Activated CD8-positive, alpha-beta T cell treated with anti-CD3 and anti-CD28 coated beads for 36 hours (primary cell): ENCODE data around the gene FABP1. TPM values are rescaled to one million over a fixed set of nuclear protein-coding genes. Genes with fewer than 3 reads are reported as not detected.

Experiments
- ATAC-seq: fragments of 200-7000 bp; cut with Tn5 transposase; one replicate; pipeline ENCODE4 v1.10.0; 2021; ENCODE audit warnings: mild to moderate bottlenecking, moderate library complexity
- CTCF ChIA-PET: fragments of 350-600 bp; sonication (Branson Sonifier 250); formaldehyde crosslinking; loops from one replicate; lab custom pipeline; 2021; ENCODE audit warnings: antibody characterized with exemption; lab: Charles Lee
- POLR2A ChIA-PET: fragments of 350-600 bp; sonication (Branson Sonifier 250); formaldehyde crosslinking; loops from one replicate; lab custom pipeline; 2021; ENCODE audit warnings: antibody characterized with exemption; lab: Charles Lee
- DNase-seq: peaks from one replicate; pipeline ENCODE4 v3.0.0-alpha.2; 2020
- H3K27ac Mint-ChIP-seq: one replicate; pipeline ENCODE4 v1.8.0; 2021; ENCODE audit warnings: mild to moderate bottlenecking, mixed read lengths
- H3K27me3 Mint-ChIP-seq: one replicate; pipeline ENCODE4 v1.8.0; 2021; ENCODE audit warnings: mixed read lengths
- H3K36me3 Mint-ChIP-seq: one replicate; pipeline ENCODE4 v1.8.0; 2021; ENCODE audit warnings: low read depth, mixed read lengths
- H3K4me1 Mint-ChIP-seq: one replicate; pipeline ENCODE4 v1.8.0; 2021; ENCODE audit warnings: low read depth, mixed read lengths
- H3K4me3 Mint-ChIP-seq: one replicate; pipeline ENCODE4 v1.8.0; 2021; ENCODE audit warnings: mild to moderate bottlenecking, moderate library complexity, mixed read lengths
- H3K9me3 Mint-ChIP-seq: one replicate; pipeline ENCODE4 v1.8.0; 2021; ENCODE audit warnings: mixed read lengths
- intact Hi-C: fragments of 100-400 bp; cut with micrococcal nuclease; formaldehyde crosslinking; loops from one replicate; pipeline ENCODE4 v1.10.0; 2022
- total RNA-seq, 2 experiments: library from RNA; stranded (reverse); gene quantifications; one replicate each; pipeline ENCODE4 v1.2.3, GENCODE V29; 2021
- TF ChIP-seq, protein P1 (sequence below): fragments of 200-600 bp; IDR thresholded peaks from one replicate; pipeline ENCODE4 v1.8.0; 2022; ENCODE audit warnings: antibody characterized with exemption, mild to moderate bottlenecking

Gene FABP1
- total RNA-seq, 2 experiments from 2014 or later, result not detected

GRCh38 chr2:88171966-88172365, 44.1 kb upstream of the FABP1 start:
- DNase-seq (no peak), ATAC-seq (no peak)
- Mint-ChIP-seq H3K9me3 (no peaks in the 10 kb centered on the region), H3K27me3 (peaks cover 14% of the 10 kb centered on the region), H3K4me3 (no peak overlapping the region), H3K4me1 (peaks cover 2% of the 10 kb centered on the region), H3K27ac (no peak overlapping the region), H3K36me3 (no peaks in the 10 kb centered on the region)
- TF ChIP-seq, protein P1, sequence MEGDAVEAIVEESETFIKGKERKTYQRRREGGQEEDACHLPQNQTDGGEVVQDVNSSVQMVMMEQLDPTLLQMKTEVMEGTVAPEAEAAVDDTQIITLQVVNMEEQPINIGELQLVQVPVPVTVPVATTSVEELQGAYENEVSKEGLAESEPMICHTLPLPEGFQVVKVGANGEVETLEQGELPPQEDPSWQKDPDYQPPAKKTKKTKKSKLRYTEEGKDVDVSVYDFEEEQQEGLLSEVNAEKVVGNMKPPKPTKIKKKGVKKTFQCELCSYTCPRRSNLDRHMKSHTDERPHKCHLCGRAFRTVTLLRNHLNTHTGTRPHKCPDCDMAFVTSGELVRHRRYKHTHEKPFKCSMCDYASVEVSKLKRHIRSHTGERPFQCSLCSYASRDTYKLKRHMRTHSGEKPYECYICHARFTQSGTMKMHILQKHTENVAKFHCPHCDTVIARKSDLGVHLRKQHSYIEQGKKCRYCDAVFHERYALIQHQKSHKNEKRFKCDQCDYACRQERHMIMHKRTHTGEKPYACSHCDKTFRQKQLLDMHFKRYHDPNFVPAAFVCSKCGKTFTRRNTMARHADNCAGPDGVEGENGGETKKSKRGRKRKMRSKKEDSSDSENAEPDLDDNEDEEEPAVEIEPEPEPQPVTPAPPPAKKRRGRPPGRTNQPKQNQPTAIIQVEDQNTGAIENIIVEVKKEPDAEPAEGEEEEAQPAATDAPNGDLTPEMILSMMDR, result no peak
- ChIA-PET CTCF (interaction anchor here (1.3 kb wide), 1 partner anchor 112 kb away, joined by 7 read pairs; no protein-coding TSS in a partner anchor), POLR2A (interaction anchor here (1.1 kb wide), 1 partner anchor 155 kb away, joined by 3 read pairs; no protein-coding TSS in a partner anchor)
- intact Hi-C loops, result no loop called here

DNA sequence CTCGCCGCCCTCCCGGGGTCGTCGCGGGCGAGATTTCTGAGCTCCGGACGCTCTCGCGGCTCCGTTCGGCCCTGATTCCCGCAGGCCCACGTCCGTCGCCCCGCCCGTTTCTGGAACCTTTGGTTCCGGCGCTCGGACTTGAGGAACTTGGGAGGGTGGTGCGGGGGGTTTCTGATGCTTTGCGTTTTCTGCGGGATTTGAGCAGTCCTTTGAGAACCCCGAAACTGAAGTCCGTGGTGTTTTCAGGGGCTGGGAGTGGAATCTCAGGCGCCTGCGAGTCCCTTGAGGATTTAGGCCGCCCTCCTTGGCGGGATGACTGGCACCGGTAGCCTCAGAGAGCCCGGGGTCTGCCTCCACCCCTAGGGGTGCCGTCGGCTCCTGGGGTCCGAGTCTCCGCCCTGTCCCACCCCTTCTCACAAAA, 42.6 kb upstream of the FABP1 start:
- ChIA-PET CTCF (interaction anchor here (1.3 to 2.5 kb wide), 2 partner anchors 110 kb away, joined by 7 to 23 read pairs; no protein-coding TSS in a partner anchor), POLR2A (interaction anchor here (1.4 kb wide), 1 partner anchor 40 kb away, joined by 3 read pairs; no protein-coding TSS in a partner anchor)
- no peak for DNase-seq
- Mint-ChIP-seq H3K9me3 (no peaks in the 10 kb centered on the region), H3K27me3 (peaks cover 12% of the 10 kb centered on the region), H3K4me3 (peak overlapping the region; percentile 46), H3K27ac (no peak overlapping the region), H3K4me1 (peaks cover 2% of the 10 kb centered on the region), H3K36me3 (no peaks in the 10 kb centered on the region)
- TF ChIP-seq, protein P1, result no peak
- ATAC-seq, result no peak
- intact Hi-C loops, result no loop called here

DNA sequence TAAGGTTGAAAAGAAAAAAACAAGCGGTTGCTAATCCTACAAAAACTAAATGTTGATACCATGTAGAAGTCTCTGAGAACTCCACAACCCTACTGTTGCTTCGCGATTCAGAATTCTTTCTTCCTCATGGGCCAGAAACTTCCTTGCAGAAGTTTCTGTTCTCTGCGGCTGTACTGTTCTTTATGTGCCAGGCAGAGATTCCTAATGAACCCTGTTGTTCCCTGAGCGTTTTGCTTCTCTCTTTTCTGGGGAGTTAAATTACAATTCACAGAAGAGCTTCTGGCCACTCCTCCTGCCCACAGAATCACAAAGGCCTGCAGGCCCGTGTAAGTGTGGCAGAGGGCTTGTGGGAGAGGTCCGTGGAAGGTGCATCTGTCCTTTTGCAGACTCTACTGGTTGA, 40.5 kb upstream of the FABP1 start:
- H3K4me1 Mint-ChIP-seq, result peaks cover 2% of the 10 kb centered on the region
- peaks cover 9% of the 10 kb centered on the region for H3K27me3 Mint-ChIP-seq
- ATAC-seq (no peak), DNase-seq (no peak)
- intact Hi-C loops, result no loop called here
- no peak overlapping the region for H3K4me3 Mint-ChIP-seq
- POLR2A ChIA-PET, result no interaction called here
- no peak overlapping the region for H3K27ac Mint-ChIP-seq
- CTCF ChIA-PET, result interaction anchor here (1.7 to 2.5 kb wide), 2 partner anchors 8 to 107 kb away, joined by 7 to 23 read pairs; no protein-coding TSS in a partner anchor
- no peaks in the 10 kb centered on the region for H3K9me3 Mint-ChIP-seq
- no peaks in the 10 kb centered on the region for H3K36me3 Mint-ChIP-seq
- TF ChIP-seq, protein P1, result no peak

DNA sequence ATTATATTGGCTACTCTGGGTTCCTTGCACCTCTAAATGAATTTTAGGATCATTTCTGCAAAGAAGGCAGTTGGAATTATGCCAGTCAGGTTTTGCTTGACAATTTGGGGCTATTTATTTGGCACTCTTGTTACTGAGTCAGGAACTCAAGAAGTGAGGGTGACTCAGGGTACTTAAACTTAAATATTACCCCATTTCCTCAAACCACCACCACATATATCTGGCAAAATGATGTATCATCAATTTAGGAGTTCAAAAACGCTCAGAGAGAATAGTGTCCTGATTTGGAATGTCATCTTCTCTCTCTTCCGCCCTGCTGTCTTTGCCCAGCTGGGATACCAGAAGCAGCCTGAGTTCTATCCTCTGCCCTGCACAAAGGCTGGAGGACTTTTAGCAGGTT, 39.9 kb upstream of the FABP1 start:
- Mint-ChIP-seq H3K27me3 (peaks cover 9% of the 10 kb centered on the region), H3K27ac (no peak overlapping the region), H3K4me1 (peaks cover 2% of the 10 kb centered on the region), H3K4me3 (no peak overlapping the region), H3K36me3 (no peaks in the 10 kb centered on the region), H3K9me3 (no peaks in the 10 kb centered on the region)
- DNase-seq (no peak), ATAC-seq (no peak)
- ChIA-PET CTCF (interaction anchor here (1.4 kb wide), 1 partner anchor 108 kb away, joined by 4 read pairs; no protein-coding TSS in a partner anchor), POLR2A (no interaction called here)
- TF ChIP-seq, protein P1, result no peak
- intact Hi-C loops, result no loop called here

GRCh38 chr2:88165332-88166003, 37.6 kb upstream of the FABP1 start:
- POLR2A ChIA-PET, result no interaction called here
- H3K27me3 Mint-ChIP-seq, result no peaks in the 10 kb centered on the region
- TF ChIP-seq, protein P1, result no peak
- no peaks in the 10 kb centered on the region for H3K36me3 Mint-ChIP-seq
- no peak for ATAC-seq
- no peaks in the 10 kb centered on the region for H3K9me3 Mint-ChIP-seq
- DNase-seq, result no peak
- H3K4me1 Mint-ChIP-seq, result no peaks in the 10 kb centered on the region
- CTCF ChIA-PET, result interaction anchor here (1.4 kb wide), 1 partner anchor 105 kb away, joined by 7 read pairs; no protein-coding TSS in a partner anchor
- intact Hi-C loops, result no loop called here
- no peak overlapping the region for H3K27ac Mint-ChIP-seq
- no peak overlapping the region for H3K4me3 Mint-ChIP-seq
